Stimulated activated CD4-positive, alpha-beta T cell treated with anti-CD3 and anti-CD28 coated beads, Interleukin-2, amount 100 ng/mL, for 24 hours (primary cell): ENCODE measurements around the gene ASXL1.

Experiments used
- DNase-seq, 2 donors: peaks; one replicate each; pipeline ENCODE4 v3.0.0-alpha.2; 2020

ASXL1 gene

DNA sequence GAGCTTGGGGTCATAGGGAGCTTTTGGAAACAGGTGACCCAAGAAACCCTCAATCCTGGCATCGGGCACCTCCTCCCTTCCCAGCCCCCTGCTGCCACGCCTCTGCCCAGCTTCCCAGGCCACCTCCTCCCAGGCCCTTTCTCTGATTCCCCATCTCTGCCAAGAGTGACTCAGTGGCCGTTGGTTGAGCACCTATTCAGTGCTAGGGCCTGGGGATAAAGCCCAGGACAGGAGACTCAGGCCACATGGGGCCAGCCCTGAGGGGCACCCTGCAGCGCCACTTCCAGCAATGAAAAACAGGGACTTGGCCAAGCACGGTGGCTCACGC lies 110.1 kb downstream of the ASXL1 start:
- no peak for DNase-seq

GRCh38 chr20:32468860-32469259 lies 110.7 kb downstream of the ASXL1 start:
- no peak for DNase-seq

DNA sequence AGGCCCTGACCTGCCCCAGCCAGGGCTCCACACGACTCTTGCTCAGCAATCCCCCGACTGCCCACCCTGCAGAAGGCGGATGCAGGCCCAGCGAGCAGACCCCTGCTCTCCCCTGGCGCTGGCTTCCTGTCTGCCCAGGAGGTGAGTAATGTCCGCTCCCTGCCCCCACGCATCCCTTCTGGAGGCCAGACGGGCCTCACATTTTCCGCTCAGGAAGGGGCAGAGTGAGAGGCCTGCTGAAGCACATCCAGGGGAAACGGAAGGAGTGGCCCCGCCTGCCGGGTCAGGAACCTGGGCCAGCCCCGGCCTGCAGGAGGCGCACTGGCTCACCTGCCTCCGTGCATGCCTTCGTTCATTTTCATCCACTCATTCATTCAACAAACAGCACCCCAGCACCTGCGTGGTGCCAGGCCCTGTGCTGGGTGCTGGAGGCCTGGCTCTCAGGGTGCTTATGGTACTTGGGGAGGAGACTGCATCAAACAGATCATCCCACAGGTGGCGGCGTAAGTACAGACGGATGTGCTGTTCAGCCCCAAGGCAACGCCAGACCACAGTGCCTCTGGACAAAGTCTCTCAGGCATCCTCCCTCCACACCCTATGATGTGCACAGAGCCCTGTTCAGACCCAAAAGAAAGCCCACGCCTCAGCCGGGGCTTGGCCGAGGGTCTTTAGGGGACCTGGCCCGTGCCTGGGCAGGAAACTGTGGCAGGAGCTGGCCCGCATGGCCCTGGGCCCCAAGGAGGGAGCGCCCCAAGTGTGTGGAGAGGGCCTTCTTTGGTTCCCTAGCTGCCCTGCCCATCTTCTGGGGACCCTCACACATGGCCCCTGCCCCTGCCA lies 112.1 kb downstream of the ASXL1 start:
- DNase-seq, result peak in 1 of 2 donors; percentile 21

- DNase-seq, result no peak
These were observed 112.8 kb downstream of the ASXL1 start for GRCh38 chr20:32470940-32471339.

DNA sequence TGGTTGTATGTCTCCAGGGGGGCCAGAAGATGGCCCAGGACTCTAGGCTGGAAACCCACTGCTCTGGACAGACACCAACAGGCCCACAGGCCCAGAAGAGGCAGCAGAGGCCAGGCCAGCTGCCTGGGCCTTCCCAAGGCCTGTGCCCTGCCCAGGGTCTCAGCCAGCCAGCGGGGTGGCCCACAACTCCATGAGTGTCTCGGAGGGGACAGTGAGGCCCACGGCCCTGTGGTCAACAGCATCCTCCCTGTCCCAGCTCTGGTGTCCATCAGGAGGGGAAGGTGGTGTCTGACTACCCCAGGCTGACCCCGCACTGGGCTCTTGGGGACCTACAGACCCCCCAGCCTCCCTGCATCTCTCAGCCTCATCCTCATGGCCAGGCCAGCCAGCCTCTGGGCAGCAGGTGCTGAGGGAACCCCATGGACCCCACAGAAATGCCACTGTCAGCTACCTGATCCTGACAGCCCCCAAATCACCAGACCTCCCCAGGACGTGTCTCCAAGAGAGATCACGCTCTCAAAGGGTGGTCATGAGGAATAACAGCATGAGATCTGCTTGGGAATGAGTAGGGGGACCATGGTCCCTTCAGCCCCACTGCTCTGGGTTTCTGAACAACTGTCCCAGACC lies 114.6 kb downstream of the ASXL1 start:
- no peak for DNase-seq

- no peak for DNase-seq
These were observed 115.3 kb downstream of the ASXL1 start for GRCh38 chr20:32473231-32474008.

DNA sequence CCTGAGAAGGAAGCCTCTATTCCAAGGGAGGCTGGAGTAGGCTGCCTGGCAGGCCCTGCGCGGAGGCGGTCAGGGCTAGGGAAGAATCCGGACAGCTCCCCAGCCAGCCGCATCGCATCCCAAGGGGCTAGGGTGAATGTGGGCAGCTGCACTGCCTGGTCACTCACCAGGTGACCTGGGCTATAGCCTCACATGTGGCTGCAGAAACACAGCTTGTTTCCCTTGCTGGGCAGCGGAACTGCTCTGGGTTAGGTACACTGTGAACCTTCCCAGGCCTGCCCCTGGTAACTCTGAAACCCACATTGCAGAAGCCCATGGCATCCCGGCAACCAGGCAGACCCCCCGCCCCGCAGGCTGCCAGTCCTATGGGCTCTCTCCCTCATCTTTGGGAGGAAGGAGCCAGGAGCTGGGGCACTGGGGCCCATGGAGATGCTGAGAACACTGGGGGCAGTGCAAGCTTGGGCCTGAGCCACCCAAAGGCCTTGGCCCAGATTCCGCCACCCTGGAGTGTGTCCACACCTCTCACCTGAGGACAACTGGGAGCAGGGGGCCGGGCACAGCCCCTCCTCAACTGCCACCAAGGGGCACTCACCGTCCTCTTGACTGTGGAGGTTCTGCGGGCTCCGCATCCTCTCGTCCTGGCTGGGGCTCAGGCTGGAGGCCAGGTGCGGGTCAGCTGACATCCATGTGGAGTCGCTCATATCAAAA lies 116.0 kb downstream of the ASXL1 start:
- no peak for DNase-seq

GRCh38 chr20:32474717-32474966 lies 116.5 kb downstream of the ASXL1 start:
- no peak for DNase-seq

DNA sequence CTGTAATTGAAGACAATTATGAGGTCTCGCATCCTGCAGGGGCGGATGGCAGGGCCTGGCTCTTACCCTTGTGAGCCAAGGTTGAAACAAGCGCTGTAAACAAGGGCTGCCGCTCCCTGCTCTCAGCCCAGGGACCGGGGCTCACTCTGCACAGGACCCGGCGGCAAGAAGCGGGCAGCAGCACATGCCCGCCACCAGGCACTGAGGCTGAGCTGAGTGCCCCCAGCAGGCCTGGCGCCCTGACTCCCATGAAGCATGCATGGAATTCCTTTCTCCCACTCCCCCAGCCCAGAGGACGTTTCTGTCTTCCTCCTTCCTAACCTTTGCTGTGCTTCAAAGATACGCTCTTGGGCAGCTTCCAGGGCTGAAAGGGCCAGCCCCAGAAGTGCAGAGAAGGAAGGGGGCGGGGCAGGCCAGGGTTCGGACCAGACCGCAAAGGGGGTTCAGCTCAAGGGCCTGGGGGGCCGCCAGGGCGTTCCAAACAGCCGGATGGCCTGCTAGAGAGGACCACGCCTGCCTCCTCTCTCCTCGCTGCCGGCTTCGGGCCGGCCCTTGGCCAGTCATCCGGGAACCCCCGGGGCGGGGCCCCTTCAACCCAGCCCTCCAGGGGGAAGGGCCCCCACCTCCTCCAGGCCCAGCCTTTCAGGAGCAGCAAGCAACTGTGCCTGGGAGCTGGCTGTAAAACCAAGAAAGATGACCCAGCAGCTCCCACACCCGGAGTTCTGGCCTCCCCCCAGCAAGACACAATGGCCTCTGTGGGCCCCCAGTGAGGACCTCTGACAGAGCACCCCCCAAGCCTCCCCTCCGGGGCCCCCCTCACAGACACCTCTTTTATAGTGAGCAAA lies 117.1 kb downstream of the ASXL1 start:
- DNase-seq, result no peak

DNA sequence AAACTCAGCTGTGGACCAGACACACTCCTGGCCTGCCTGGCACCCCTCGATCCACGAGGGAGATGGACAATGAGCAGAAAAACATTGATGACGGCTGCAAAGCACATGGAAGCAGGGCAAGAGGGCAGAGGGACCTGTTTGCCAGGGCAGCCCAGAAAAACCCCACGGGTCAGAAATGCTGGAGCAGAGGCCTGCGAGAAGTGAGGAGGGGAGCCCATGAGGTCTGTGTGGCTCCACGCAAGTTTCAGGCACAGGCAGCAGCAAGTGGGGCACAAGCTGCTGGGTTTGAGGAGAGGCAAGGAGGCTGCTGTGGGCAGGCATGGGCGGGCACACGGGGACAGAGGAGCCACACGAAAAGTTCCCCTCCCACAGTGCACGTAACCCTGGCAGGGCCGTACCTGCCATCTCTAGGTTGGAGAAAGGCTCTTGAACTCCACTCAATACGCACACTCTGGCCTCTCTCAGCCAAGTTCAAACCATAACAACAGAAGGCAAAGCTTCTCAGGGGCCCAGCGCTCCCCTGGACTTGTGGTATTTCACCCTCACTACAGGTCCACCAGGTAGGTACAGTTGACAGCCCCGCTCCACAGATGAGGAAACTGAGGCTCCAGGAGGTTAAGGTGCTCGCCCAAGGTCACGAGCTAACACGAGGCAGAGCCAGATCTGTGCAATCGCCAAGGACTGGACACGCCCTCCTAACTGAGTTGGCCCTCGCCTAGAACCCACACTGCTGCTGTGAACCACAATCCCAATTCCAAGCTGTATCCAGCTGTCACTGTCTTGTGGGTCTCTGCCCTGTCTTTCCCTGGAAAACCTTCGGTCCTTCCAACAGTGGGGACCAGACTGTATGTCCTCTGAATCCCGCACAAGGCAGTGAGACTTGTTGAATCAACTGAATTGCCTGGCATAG lies 118.8 kb downstream of the ASXL1 start:
- DNase-seq, result no peak

DNA sequence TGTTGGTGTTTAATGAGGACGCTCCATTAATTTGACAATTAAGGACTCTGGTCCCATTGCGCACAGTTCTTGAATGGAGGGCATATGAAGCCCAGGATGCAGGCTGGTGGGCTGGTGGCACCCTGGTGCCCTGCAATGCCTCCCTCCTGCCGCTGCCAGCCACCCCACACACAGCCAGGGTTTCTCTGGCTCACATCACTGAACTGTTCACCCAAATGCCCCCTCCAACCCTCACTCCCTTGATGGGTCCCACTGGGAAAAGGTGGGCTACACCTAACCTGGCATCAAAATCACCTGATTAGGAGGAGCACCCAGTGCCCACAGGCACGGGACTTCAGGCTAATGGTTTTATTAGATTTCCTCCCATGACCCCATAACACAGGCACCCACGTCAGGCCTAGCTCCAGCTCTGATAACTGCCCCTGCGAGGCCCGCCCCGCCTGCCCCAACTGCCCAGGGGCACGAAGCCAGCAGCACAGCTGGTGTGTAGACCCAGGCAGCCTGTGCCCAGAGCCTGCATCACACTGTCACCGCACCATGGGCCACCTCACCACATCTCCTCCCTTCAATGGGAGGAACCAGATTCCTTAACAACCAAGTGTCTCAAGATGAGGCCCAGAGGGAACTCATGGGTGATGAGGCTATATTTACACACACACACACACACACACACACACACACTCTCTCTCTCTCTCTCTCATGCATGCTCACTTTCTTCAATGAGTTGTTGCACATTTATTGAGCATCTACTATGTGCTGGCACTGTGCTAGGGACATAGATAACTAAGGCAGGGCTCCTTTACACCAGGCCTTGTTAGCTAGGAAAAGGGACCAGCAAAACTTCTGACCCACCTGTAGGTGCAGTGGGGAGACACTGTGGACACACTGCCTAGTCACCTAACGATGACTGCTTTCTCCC lies 119.7 kb downstream of the ASXL1 start:
- DNase-seq, result no peak

- DNase-seq, result no peak
These were observed 120.4 kb downstream of the ASXL1 start for GRCh38 chr20:32478576-32478975.

DNA sequence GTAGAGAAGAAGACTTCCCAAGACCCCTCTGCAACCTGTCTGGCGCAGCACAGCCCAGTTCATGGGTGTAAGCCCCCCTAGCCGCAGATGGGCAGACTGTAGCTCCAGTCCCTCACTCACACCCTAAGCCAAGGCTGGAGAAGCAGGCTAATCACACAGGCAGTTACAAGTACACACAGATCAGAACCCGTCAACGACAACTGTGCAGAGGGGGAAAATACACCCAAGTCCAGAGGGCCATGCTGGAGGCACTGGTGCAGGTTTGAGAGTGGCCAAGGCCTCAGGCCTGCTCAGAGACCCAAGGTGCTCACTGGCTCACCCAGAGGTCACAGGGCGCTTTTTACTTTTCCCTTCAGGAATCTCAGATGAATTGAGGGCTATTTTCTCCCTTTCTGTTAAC lies 120.9 kb downstream of the ASXL1 start:
- DNase-seq, result no peak

- DNase-seq, result no peak
These were observed 121.6 kb downstream of the ASXL1 start for GRCh38 chr20:32479697-32480171.

DNA sequence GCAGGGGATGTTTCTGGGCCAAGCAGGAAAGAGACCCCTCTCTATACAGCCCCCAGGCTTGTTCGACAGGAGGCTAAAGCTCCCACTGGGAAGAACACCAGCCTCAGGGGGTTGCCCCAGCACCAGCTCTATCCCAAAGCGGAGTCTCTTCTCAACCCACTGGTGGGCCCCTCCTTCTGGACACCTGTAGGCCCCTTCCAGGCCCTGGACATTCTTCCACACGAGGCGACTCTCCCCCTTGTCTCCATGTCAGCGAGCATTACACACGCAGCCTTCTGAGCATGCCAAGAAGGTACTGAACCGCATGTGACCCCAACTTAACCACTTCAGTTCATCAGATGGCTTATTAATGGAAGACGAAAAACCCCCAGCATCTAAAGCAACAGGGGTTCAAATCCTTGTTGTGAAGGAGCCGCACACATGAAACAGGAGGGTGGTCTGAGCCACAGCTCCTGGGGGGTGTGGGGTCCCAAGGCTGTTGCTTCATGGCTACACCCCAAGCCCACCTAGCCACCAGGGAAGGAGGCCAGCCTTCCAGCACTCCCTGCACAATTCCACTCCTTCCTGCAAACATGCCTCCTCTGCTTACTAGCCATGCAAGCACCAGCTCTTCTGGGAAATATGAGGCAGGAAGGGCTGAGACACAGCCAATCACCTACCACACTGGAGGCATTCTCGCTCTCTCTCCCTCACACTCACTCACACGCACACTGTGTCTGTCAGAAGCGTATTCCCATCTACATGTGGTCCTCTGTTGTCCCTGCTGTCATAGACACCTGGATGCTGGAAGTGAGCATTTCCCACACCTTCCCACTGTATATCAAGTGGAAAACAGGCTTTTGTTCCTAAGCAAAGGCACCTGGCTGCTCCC lies 122.5 kb downstream of the ASXL1 start:
- DNase-seq, result no peak

DNA sequence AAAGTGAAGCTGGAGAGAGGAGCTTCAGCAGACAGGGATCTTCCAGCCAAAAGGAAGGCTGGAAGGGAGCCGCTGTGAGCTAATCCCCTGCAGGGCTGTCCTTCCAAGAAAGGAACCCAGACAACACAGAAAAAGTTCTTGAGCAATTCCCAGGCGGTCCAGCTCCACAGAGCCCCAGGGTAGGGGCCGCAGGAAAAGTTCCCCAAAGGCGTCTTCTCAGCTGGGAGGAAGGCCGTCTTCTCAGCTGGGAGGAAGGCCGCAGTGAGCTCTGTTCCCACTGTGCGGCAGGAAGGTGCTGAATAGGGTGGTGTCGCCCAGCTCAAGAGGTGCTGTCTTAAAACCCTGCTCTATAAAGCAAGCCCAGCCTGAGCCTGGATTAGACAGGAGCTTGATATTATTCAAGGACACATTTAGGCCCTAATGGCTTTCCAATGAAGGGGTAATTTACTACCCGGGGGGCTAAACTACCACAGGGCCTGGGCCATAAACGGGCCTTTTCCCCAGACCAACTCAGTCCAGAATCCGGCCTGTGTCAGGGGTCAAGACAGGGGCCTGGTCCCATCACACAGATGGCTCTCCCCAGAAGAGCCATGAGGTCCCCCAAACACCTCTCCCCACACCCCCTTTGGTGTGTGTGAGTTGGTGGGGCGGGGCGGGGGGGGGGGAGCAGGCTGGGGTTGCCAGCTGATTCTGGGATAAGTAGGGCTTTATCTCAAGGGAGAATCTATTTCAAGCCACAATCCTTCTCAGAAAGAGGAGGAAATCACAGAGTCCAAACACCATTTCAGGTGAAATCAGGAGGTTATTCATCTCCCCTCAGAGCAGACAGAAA lies 123.4 kb downstream of the ASXL1 start:
- DNase-seq, result no peak

GRCh38 chr20:32482143-32482441 lies 124.0 kb downstream of the ASXL1 start:
- no peak for DNase-seq
